Left ventricle myocardium superior (tissue), 1 donor: ENCODE data around the gene ARL14. TPM values are rescaled to one million over a fixed set of nuclear protein-coding genes. Genes with fewer than 3 reads are reported as not detected.
"Not testable (repeated sequence)": the region's sequence is repeated elsewhere in the genome, so short reads cannot be mapped to it uniquely, and the experiment has no call there.

Source experiments
- ATAC-seq: fragments of 200-7000 bp; cut with Tn5 transposase; one replicate; pipeline ENCODE4 v1.9.1; 2020; ENCODE audit warnings: mild to moderate bottlenecking, moderate library complexity
- DNase-seq: peaks from one replicate; pipeline ENCODE4 v3.0.0-alpha.2; 2020
- intact Hi-C: fragments of 100-400 bp; cut with micrococcal nuclease; formaldehyde crosslinking; loops from one replicate; pipeline ENCODE4 v1.11.0; 2022
- total RNA-seq: library from RNA; stranded (reverse); fragmentation: NEBNext Ultra II Directional; extraction: Animal tissue kit (Norgen Biotek cat#: 25700); gene quantifications from one replicate; pipeline ENCODE4 v1.2.1, GENCODE V29; 2021
- donor health status: DM: no; HTN: yes; CAD: no; lungs with severe emphysema.

Gene ARL14
- total RNA-seq, 1 donor from 2014 or later = not detected

DNA sequence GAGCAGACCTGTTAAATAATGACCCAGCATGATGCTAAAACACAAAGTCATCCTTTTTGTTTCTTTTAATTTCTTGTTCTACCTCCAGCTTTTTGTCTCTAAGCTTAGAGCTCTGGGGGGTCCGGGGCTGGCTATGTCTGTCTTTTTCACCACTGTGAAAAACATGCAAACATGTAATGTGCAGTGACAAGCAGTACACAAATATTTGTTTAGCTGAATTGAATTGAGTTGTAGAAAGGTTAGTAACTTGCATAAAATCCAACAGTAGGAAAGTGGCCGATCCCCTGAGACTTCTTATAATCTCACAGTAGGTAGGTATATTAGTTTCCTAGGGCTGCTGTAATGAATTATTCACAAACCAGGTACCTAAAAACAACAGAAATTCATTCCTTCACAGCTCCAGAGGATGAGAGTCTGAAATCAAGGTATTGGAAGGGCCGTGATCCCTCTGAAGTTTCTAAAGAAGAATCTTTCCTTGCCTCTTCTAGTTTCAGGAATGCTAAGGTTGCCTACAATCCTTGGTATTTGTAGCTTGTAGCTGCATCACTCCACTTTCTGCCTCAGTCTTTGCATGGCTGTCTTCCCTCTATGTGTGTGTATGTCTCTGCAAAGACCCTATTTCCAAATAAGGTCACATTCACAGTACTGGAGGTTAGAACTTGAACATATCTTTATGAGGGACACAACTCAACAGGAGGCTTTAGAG, 32.7 kb downstream of the ARL14 start:
- DNase-seq (no peak), ATAC-seq (no peak)
- intact Hi-C loops = loop anchor here (5.0 to 10.0 kb wide), 2 partner anchors 233 to 715 kb away; no protein-coding TSS in a partner anchor

GRCh38 chr3:160713144-160713543, 36.2 kb downstream of the ARL14 start:
- DNase-seq, ATAC-seq, intact Hi-C loops: not testable (repeated sequence)

- DNase-seq = no peak
- intact Hi-C loops = no loop called here
- no peak for ATAC-seq
These were observed 42.8 kb downstream of the ARL14 start for GRCh38 chr3:160719710-160720109.

GRCh38 chr3:160720123-160720746, 43.3 kb downstream of the ARL14 start:
- intact Hi-C loops = no loop called here
- ATAC-seq (peak; percentile 73), DNase-seq (no peak)

DNA sequence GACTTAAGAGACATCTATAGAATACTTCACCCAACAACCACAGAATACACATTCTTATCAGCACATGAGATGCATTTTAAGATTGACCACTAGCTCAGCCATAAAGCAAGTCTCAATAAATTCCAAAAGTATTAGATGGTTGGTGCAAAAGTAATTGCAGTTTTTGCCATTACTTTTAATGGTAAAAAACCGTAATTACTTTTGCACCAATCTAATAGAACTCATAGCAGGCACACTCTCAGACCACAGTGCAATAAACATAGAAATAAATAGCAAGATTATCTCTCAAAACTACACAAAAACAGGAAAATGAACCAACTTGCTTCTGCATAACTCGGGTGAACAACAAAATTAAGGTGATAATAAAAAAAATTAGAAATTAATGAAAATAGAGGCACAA, 45.4 kb downstream of the ARL14 start:
- intact Hi-C loops = no loop called here
- DNase-seq (no peak), ATAC-seq (no peak)

GRCh38 chr3:160725338-160725737, 48.4 kb downstream of the ARL14 start:
- DNase-seq (no peak), ATAC-seq (no peak)
- intact Hi-C loops = no loop called here

Other genes starting within 250 kb of the ARL14 start
- 0.40 TPM for gene TRIM59, start 227.4 kb upstream of the ARL14 start, total RNA-seq
- gene KPNA4, start 111.6 kb upstream of the ARL14 start, total RNA-seq = 139 TPM
- gene PPM1L, start 79.1 kb downstream of the ARL14 start, total RNA-seq = 56.4 TPM